ENCODE data around the gene TWSG1. TPM values are rescaled to one million over a fixed set of nuclear protein-coding genes. Genes with fewer than 3 reads are reported as not detected.

Gene TWSG1
- total and polyA plus RNA-seq, 11 donors, result 6.9 to 18.0 (median 13.3) TPM

DNA sequence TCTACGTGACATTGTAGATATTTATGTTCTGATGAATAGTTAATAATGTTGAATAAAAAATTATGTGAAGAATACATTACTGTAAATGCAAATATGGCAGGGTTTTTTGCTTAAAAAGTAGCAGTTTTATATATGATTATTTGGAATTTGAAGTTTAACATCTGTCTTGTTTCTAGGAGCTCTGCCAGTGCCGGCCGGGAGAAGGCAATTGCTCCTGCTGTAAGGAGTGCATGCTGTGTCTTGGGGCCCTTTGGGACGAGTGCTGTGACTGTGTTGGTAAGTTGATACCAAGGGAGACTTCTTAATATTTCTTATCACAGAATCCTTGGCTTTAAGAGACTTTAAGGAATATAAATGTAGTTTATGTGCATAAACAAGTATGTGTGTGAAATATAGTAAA lies 25.2 kb downstream of the TWSG1 start:
- H3K4me3 ChIP-seq, result no peak overlapping the region
- H3K9me3 ChIP-seq, result no peaks in the 10 kb centered on the region
- peaks cover 0 to 8% (median 0%) of the 10 kb centered on the region in 12 donors for H3K4me1 ChIP-seq
- DNase-seq (no peak), ATAC-seq (no peak)
- no peaks in the 10 kb centered on the region for H3K27me3 ChIP-seq
- intact Hi-C loops (cut with DNase I), result loop anchor here in 4 of 10 donors (10.0 kb wide), 1 partner anchor 155 kb away; no protein-coding TSS in a partner anchor
- no peak overlapping the region for H3K27ac ChIP-seq
- 79 to 87% (median 81%) methylated on average over 4 of the region's 4 CpGs for WGBS, 4 donors
- TF ChIP-seq POLR2A (IDR thresholded peaks at IDR 0.05), result no peak
- TF ChIP-seq, protein P1, sequence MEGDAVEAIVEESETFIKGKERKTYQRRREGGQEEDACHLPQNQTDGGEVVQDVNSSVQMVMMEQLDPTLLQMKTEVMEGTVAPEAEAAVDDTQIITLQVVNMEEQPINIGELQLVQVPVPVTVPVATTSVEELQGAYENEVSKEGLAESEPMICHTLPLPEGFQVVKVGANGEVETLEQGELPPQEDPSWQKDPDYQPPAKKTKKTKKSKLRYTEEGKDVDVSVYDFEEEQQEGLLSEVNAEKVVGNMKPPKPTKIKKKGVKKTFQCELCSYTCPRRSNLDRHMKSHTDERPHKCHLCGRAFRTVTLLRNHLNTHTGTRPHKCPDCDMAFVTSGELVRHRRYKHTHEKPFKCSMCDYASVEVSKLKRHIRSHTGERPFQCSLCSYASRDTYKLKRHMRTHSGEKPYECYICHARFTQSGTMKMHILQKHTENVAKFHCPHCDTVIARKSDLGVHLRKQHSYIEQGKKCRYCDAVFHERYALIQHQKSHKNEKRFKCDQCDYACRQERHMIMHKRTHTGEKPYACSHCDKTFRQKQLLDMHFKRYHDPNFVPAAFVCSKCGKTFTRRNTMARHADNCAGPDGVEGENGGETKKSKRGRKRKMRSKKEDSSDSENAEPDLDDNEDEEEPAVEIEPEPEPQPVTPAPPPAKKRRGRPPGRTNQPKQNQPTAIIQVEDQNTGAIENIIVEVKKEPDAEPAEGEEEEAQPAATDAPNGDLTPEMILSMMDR (IDR thresholded peaks at IDR 0.05), result no peak
- H3K36me3 ChIP-seq, result peaks cover 0 to 23% (median 0%) of the 10 kb centered on the region in 9 donors

DNA sequence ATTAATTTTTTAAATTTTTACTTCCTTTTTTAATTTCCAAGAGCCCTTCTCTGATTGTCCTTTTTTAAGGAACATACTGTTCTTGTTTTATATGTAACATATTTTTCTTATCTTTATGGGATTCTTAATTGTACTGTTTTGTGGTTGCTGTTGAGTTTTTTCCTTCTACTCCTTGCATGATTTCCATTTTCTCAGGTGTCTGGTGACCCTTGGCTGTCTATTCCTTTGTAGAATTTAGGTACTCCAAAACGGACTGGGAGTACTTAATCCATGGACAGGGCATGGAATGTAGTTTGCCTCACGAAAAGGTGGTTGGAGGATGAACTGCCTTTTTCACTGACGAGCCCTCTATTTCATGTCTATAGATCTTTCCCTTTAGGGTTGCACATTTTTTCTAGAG lies 26.6 kb downstream of the TWSG1 start:
- peaks cover 0 to 23% (median 0%) of the 10 kb centered on the region in 9 donors for H3K36me3 ChIP-seq
- no peak for ATAC-seq
- no peak overlapping the region for H3K27ac ChIP-seq
- no peak for DNase-seq
- H3K4me3 ChIP-seq, result no peak overlapping the region
- WGBS, 4 donors, result 85 to 93% (median 91%) methylated on average over 3 of the region's 3 CpGs
- intact Hi-C loops (cut with DNase I), result loop anchor here in 4 of 10 donors (10.0 kb wide), 1 partner anchor 154 kb away; no protein-coding TSS in a partner anchor
- TF ChIP-seq, protein P1 (IDR thresholded peaks at IDR 0.05), result no peak
- no peak for TF ChIP-seq POLR2A (IDR thresholded peaks at IDR 0.05)
- no peaks in the 10 kb centered on the region for H3K9me3 ChIP-seq
- peaks cover 0 to 5% (median 0%) of the 10 kb centered on the region in 12 donors for H3K4me1 ChIP-seq
- H3K27me3 ChIP-seq, result no peaks in the 10 kb centered on the region

DNA sequence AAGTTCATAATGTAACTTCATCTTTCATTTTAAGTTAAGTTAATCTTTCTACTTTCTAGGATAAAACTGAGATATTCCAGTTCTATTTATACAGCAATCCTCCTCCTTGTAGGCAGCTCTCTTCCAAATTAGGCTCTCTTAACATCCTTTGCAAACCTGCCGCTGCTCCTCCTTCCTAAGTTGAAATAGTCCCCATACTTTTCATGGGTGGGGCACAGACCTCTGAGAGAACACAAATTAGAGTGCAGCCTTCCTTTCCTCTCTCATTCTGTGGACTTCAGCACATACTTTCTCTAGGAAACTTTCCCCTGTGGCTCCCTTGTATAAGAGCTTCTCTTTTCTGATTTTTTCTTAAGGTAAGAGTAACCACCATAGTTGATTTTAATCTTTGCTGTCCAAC lies 28.3 kb downstream of the TWSG1 start:
- H3K27ac ChIP-seq, result no peak overlapping the region

DNA sequence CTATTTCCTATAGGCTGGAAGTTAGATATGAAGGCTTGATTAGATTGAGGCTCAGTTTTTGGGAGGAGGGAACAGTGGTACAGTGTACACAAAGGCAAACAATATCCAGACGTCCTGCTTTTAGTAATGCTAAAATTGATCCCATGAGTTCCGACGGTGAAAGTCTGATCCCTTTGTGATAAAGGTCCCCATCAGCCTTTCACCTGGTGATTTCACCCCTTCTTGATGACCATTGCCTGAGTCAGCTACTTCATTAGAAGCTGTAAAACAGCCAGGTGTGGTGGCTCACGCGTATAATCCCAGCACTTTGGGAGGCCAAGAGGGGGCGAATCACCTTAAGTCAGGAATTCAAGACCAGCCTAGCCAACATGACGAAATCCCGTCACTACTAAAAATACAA lies 29.7 kb downstream of the TWSG1 start:
- Histone ChIP-seq H3K9me3 (no peaks in the 10 kb centered on the region), H3K27ac (no peak overlapping the region), H3K27me3 (no peaks in the 10 kb centered on the region), H3K36me3 (peaks cover 0 to 31% (median 4%) of the 10 kb centered on the region in 9 donors), H3K4me3 (no peak overlapping the region), H3K4me1 (peaks cover 0 to 2% (median 0%) of the 10 kb centered on the region in 12 donors)
- intact Hi-C loops (cut with DNase I), result loop anchor here in 4 of 10 donors (10.0 kb wide), 1 partner anchor 151 kb away; no protein-coding TSS in a partner anchor
- DNase-seq (no peak), ATAC-seq (no peak)
- TF ChIP-seq, protein P1 (IDR thresholded peaks at IDR 0.05), result no peak
- no peak for TF ChIP-seq POLR2A (IDR thresholded peaks at IDR 0.05)
- WGBS, 4 donors, result 92 to 95% (median 95%) methylated on average over 8 of the region's 8 CpGs

More for the DNA sequence above, 28.3 kb downstream of the TWSG1 start:
- H3K9me3 ChIP-seq, result no peaks in the 10 kb centered on the region
- TF ChIP-seq POLR2A (IDR thresholded peaks at IDR 0.05), result no peak
- TF ChIP-seq, protein P1 (IDR thresholded peaks at IDR 0.05), result no peak
- DNase-seq (no peak), ATAC-seq (no peak)
- no peak overlapping the region for H3K4me3 ChIP-seq
- intact Hi-C loops (cut with DNase I), result loop anchor here in 4 of 10 donors (10.0 kb wide), 1 partner anchor 152 kb away; no protein-coding TSS in a partner anchor
- WGBS, 4 donors, result 79 to 87% (median 82%) methylated on average over 1 of the region's 1 CpG
- no peaks in the 10 kb centered on the region for H3K27me3 ChIP-seq
- H3K4me1 ChIP-seq, result peaks cover 0 to 4% (median 0%) of the 10 kb centered on the region in 12 donors
- H3K36me3 ChIP-seq, result peaks cover 0 to 27% (median 4%) of the 10 kb centered on the region in 9 donors

All from heart left ventricle (tissue), 16 donors.